T1000 (cell line): ENCODE results near the gene SNAPC1.
"Not testable (repeated sequence)": the region's sequence is repeated elsewhere in the genome, so short reads cannot be mapped to it uniquely, and the experiment has no call there.

Experiments
- DNase-seq: peaks from one replicate; lab custom pipeline; 2025; ENCODE audit warnings: mixed read lengths; lab: John Stamatoyannopoulos, UW

Gene SNAPC1, protein sequence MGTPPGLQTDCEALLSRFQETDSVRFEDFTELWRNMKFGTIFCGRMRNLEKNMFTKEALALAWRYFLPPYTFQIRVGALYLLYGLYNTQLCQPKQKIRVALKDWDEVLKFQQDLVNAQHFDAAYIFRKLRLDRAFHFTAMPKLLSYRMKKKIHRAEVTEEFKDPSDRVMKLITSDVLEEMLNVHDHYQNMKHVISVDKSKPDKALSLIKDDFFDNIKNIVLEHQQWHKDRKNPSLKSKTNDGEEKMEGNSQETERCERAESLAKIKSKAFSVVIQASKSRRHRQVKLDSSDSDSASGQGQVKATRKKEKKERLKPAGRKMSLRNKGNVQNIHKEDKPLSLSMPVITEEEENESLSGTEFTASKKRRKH

DNA sequence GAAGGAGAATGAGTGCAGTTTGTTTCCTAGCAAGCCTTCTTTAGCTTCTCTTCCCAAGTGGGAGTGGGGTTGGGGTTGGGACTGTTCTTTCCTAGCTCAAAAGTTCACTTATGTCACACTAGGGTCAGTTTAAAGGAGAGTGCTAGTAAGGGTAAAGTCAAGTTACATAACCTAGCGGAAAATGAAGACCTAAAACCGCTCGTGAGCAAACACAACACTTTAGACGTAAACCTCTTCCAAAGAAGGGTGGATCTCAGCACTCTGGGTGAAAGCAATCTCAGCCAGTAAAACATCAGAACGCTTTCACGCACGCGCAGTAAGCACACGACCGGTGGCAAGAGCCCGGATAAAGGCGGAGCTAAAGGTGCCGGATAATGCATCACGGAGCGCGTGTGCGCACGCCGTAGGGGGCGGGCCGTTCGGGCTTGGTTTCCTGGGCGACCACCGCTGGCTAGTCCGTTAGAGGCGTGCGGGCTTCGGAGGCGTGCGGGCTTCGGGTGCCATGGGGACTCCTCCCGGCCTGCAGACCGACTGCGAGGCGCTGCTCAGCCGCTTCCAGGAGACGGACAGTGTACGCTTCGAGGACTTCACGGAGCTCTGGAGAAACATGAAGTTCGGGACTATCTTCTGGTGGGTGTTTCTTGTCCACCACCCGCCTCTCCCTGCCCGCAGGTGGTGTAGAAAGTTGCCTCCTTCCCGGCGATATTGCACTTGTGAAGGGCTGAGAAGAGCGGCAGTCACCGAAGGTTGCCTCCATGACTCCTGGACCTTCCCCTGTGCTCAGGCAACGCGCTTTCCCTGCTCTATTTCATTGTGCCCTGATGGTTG, at the start of gene SNAPC1:
SNAPC1 (plus strand) TSS at position 462 of the 828 bp plus-strand sequence; CDS start at position 503, 41 bp downstream.
- peak; percentile 94 for DNase-seq

DNA sequence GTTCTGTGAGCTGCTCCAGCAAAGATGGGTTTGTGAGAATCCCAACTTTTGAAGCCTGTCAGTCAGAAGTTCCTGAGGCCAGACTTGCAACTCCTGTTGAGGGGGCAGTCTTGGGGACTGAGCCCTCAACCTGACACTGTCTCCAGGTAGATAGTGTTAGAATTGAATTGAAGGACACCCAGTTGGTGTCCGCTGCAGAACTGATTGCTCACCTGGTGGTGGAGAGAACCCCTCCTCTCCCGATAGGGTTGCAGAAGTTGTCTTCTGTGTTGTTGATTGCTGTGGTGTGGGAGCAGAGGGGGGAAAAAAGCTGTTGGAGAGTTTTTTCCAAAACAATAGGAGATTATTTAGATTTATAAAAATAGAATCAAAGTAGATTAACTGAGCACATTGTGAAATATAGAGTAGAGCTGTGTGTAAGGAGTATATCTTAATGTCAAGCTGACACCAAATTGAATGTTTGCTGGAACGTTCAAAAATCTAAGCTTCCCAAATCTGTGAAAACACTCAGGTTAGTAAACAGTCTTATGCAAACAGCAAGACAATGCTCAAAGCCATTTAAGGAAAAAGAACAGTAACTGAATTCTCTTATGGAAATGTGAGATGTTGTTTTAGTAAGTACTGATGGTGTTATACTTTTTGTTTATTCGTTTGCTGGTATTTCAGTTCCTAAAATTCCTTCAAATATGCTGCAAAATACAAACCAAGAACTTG, 48.3 kb upstream of the SNAPC1 start:
- DNase-seq: no peak

DNA sequence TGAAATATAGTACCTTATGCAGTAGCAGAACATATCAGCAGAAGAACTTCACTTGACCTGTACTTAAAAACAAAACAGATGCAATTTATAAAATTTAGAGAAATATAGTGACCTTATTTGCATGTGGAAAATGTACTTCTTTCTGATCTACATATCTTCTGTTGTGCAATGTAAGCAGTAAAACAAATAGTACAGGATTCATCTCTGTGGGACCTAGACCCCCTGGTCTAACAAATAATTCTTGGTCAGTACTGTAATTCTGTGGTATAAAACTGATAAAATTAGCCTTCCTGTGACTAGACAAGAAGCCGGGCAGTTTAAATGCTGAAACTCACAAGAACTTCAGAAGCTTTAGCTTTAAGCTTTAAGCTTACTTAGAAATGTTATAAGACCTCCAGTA, 45.3 kb upstream of the SNAPC1 start:
- no peak for DNase-seq

DNA sequence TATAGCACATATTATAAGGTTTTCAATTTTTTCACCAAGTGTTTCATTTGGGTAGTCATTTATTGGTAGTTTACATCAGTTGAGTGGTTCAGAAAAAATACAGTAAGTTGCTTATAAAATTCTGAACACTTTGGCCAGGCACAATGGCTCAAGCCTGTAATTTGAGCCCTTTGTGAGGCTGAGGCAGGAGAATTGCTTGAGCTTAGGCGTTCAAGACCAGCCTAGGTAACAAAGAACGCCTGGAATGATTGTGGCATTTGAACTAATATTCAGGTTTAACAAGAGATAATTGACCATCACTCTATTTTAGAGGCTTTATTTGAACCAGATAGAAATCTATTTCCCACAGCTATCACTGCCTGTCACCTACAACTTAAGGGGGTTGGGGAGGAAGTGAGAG, 44.2 kb upstream of the SNAPC1 start:
- no peak for DNase-seq

DNA sequence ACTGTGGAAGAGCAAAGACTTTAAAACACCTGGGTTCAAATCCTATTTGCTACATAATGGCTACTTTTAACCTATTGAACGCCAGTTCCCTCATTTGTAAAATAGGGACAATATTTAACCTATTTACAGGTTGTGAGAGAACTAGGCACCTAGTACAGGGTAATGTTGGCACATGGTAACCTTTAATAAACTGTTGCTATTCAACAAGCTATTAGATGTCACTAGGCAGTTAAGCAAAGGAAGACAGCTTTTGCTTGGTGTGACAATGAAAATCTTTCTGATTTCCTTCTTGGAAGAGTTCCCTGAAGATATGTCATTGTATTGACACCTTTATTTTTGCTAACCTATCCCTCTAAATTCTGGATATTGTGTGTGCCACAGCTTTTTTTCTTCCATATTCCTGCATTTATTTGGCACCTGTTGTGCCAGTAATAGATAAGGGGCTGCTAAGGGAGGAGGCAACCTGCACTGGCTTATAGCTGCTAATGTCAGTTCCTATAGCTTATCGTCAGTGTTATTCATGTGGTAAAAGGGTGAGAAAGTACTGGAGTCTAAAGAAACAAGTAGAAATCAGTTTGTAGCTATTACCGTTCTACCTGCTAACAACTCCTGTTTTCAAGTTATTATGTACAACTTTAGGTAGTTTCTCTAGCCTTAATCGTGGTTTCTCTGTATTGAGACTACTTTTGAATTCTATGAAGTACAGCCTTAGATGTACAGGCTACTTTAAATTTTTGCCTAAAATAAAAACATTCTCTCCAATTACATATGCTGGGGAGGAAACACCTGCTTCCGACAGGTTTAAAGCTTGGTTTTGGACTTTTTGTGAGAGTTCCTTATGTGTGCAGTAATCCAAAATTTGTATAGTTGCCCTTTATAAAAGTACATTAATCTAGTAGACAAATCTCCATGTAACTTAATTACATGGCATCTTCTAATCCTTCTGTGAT, 42.6 kb upstream of the SNAPC1 start:
- no peak for DNase-seq

DNA sequence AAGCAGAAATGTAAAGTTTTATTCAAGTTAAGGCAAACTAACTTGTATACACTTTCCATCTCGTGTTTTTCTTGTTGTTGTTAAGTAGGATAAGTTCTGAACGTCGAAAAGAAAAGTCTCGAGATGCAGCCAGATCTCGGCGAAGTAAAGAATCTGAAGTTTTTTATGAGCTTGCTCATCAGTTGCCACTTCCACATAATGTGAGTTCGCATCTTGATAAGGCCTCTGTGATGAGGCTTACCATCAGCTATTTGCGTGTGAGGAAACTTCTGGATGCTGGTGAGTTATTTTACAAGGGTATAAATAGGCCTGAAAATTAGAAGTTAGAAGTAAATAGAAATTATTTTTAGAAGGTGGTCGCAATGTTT, 41.9 kb upstream of the SNAPC1 start:
- DNase-seq: no peak

DNA sequence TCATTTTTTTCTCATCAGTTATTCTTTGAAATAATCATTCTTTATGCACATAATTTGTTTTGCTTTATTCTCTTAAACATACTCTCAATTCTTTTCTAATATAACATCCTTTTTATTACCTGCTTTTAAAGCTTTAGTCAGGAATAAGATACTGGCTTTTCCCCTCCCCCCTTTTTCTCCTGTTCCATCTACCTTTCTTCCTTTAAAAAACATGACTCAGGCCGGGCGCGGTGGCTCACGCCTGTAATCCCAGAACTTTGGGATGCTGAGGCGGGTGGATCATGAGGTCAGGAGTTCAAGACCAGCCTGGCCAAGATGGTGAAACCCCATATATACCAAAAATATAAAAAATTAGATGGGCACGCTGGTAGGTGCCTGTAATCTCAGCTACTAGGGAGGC, 41.5 kb upstream of the SNAPC1 start:
- no peak for DNase-seq

DNA sequence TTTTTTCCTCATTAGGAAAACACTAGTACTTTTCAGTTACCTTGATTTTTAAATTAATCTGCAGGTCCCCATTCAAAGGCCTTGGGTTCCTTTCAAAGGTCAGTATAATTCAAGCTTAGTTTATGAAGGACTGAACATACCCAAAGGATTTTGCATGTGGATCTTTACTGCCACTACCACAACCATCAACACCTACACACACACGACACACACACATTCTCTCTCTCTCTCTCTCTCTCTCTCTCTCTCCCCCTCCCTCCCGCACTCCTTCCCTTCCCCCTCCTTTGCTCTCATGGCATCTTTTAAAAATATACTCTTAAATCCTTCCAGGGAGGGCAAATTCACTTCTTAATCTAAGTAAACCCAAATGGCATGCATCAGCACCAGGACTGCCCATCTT, 38.1 kb upstream of the SNAPC1 start:
- no peak for DNase-seq

DNA sequence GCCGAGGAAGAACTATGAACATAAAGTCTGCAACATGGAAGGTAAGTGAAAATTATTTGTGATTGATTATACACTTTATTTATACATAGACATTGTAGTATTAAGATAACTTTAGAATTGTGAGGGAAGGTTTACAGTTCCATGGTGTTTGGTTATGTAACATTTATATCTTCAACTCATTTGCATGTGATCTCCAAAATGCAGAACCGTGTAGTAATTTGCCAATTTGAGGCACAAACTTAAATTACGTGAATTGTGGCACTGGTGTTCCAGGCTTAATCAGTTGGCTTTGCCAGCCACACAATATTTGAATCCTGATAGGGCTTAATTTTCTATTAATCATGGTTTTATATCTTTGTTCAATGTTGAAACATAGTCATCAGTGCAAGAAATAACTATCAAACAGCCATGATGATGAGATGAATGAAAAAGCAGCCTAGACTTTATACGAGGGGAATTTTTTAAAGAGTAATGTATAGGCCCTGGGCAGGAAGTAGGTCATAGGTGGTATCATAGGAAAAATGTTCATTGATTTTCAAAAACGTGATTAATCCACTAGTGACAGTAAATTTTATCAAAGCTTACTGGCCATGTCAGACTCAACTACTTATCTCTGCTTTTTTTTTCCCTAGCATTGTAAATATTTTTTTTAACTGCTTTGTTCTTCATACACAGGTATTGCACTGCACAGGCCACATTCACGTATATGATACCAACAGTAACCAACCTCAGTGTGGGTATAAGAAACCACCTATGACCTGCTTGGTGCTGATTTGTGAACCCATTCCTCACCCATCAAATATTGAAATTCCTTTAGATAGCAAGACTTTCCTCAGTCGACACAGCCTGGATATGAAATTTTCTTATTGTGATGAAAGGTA, 35.2 kb upstream of the SNAPC1 start:
- DNase-seq: no peak

DNA sequence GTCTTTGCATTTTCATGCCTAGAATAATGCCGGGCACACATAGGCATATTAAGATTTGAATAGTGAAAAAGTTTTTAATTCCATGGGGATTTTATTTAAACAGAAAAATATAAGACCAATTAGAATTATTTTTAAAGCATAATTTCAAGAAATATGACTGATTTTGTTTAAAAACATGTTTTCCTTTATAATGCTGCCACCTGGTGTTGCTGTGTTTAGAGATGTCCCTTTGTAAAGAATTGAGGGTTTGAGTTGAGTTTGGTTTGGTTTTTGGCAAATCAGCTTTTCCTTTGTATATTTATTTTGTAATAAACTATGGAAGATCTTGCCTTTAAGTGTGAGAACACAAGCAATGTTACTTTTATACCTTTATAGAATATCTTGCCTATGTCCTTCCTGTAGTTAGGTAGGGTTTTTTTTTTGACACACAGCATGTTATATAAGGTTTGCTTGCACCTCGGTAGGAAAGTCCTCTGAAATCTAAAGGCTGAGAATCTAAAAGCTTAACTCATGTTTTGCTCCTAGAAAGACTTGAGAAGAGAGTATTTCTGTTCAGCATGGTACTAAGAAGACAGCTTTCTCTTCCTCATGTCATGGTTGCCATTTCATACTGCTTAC, 31.4 kb upstream of the SNAPC1 start:
- DNase-seq: no peak

DNA sequence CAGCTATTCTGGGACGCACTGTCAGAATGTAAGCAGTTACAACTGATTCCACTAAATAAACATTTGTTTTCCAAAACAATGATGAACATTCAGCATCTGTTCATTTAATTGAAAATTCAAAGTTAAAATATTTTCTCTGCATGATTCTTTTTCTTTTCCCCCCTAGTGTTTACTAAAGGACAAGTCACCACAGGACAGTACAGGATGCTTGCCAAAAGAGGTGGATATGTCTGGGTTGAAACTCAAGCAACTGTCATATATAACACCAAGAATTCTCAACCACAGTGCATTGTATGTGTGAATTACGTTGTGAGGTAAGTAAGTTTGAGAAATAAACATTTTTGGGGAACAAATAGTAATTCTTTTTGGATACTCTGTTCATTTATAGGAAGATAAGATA, 28.2 kb upstream of the SNAPC1 start:
- no peak for DNase-seq

DNA sequence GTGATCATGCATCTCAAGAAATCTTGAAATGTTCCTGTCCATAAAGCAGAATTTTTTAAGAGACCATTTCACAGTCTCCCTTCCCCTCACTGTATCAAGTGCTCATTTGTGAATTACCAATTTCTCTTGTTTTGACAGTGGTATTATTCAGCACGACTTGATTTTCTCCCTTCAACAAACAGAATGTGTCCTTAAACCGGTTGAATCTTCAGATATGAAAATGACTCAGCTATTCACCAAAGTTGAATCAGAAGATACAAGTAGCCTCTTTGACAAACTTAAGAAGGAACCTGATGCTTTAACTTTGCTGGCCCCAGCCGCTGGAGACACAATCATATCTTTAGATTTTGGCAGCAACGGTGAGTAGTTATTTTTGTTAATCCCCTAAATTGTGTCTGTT, 25.5 kb upstream of the SNAPC1 start:
- DNase-seq: no peak

DNA sequence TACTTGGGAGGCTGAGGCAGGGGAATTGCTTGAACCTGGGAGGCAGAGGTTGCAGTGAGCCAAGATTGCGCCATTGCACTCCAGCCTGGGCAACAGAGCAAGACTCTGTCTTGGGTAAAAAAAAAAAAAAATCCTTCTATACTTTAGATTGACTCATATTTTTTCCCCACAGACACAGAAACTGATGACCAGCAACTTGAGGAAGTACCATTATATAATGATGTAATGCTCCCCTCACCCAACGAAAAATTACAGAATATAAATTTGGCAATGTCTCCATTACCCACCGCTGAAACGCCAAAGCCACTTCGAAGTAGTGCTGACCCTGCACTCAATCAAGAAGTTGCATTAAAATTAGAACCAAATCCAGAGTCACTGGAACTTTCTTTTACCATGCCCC, 24.3 kb upstream of the SNAPC1 start:
- no peak for DNase-seq

DNA sequence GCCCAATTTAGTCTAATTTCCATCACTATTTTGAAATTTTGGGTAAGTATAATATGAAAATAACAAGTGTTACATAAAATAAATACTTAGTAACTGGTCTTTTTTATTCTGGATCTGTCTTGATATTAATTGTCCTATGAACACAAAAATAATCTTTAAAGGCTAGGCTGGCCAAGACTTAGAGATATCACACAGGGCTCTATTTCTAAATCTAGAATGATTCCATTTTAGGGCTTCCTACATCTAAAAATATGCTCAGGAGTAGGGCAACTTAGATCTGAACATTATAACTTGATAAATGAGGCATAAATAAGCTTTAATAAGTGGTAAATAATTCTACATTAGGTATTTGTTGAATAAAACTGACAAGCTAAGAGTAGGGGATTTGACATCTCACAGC, 23.1 kb upstream of the SNAPC1 start:
- DNase-seq: no peak

DNA sequence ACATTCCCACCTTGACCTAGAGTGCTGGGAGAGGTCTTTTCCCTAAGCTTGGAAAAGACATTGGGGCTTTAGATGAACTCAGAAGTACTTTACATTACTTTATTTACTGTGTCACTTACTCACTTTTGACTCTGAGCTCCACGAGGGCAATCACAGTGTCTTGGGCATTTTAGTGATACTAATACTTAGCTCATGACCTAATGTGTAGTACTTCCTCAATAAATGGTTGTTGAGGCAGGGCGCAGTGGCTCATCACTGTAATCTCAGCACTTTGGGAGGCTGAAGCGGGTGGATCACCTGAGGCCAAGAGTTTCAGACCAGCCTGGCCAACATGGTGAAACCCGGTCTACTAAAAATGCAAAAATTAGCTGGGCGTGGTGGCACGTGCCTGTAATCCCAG, 19.8 kb upstream of the SNAPC1 start:
- DNase-seq: no peak

DNA sequence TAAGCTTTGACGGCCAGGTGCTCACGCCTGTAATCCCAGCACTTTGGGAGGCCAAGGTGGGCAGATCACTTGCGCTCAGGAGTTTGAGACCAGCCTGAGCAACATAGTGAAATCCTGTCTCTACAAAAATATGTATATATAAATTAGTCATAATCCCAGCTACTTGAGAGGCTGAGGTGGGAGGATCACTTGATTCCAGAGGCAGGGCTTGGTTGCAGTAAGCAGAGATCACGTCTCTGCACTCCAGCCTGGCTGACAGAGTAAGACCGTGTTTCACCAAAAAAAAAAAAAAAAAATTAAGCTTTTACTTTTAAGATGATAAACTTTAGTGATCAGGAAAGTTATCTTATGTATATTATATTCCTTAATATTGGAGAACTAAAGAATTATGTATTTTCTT, 18.0 kb upstream of the SNAPC1 start:
- DNase-seq: no peak

DNA sequence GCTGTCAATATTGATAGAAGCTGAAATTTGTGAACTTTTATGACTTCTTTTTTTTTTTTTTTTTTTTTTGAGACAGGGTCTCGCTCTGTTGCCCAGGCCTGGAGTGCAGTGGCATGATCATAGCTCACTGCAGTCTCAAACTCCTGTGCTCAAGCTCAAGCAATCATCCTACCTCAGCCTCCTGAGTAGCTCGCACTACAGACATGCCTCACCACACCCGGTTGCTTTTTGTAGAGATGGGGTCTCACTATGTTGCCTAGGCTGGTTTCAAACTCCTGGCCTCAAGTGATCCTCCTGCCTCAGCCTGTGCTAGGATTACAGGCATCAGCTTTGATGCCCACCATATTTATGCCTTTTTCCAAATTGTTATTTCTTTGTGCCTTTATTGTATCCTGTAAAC, 15.9 kb upstream of the SNAPC1 start:
- not testable (repeated sequence) for DNase-seq

DNA sequence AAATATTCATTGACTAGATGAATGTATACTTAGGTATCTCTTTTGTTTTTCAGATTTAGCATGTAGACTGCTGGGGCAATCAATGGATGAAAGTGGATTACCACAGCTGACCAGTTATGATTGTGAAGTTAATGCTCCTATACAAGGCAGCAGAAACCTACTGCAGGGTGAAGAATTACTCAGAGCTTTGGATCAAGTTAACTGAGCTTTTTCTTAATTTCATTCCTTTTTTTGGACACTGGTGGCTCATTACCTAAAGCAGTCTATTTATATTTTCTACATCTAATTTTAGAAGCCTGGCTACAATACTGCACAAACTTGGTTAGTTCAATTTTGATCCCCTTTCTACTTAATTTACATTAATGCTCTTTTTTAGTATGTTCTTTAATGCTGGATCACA, 15.3 kb upstream of the SNAPC1 start:
- DNase-seq: no peak

DNA sequence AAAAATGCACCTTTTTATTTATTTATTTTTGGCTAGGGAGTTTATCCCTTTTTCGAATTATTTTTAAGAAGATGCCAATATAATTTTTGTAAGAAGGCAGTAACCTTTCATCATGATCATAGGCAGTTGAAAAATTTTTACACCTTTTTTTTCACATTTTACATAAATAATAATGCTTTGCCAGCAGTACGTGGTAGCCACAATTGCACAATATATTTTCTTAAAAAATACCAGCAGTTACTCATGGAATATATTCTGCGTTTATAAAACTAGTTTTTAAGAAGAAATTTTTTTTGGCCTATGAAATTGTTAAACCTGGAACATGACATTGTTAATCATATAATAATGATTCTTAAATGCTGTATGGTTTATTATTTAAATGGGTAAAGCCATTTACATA, 14.9 kb upstream of the SNAPC1 start:
- DNase-seq: no peak

DNA sequence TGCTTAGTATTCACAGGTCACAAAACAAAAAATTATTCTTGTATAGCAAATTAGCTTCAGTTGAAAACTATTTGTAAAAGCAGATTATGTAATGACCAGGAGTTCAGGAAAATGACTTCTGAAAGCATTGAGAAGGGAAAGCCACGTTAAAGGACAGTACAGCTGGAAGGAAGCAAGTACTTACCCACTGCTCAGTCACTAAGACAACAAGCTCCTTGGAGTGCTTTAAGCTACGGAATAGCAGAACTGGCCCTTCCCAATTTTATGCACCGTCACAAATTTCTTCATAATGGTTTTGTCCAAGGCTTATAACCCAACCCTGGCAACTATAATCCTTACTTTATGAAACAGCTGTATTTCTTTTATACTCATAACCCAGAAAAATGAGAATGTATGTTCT, 13.0 kb upstream of the SNAPC1 start:
- no peak for DNase-seq
